NCI-H524 (cell line): ENCODE results near the gene TMEM244.
A peak's percentile ranks its signal among the peaks of the same experiment; 100 is the strongest.
"Not testable (repeated sequence)": the region's sequence is repeated elsewhere in the genome, so short reads cannot be mapped to it uniquely, and the experiment has no call there.

Experiments used
- DNase-seq, 2 experiments: peaks; one replicate each; lab custom pipeline; 2025; lab: John Stamatoyannopoulos, UW

TMEM244 gene

GRCh38 chr6:129860908-129861665 lies at the start of gene TMEM244:
TSS of gene TMEM244 (minus strand) at chr6:129861315. CDS start at chr6:129861188, 127 bp downstream.
- DNase-seq: peak; percentile 97 to 99

- no peak for DNase-seq
Observed at GRCh38 chr6:129908858-129909257, 47.7 kb upstream of the TMEM244 start.

GRCh38 chr6:129908356-129908755 lies 47.2 kb upstream of the TMEM244 start:
- no peak for DNase-seq

GRCh38 chr6:129906515-129907077 lies 45.5 kb upstream of the TMEM244 start:
- no peak for DNase-seq

DNA sequence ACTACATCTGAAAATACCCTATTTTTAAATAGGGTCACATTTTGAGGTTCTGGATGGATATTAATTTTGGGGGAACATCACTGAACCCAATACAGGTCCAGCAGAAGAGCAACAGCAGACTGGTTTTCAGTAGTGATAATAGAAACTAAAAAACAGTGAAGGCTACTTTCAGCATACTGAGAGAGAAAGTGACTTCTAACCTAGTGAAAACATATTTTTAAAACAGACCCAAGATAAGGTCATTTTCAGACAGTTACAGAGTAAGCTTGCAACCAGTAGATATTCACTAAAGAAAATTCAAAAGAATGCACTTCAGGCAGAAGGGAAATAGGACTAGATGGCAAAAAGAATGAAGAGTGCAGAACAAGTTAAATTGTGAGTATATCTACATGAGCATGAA lies 42.0 kb upstream of the TMEM244 start:
- DNase-seq: no peak

- DNase-seq: no peak
Observed at GRCh38 chr6:129902681-129903080, 41.6 kb upstream of the TMEM244 start.

- DNase-seq: no peak
Observed at GRCh38 chr6:129901910-129902309, 40.8 kb upstream of the TMEM244 start.

DNA sequence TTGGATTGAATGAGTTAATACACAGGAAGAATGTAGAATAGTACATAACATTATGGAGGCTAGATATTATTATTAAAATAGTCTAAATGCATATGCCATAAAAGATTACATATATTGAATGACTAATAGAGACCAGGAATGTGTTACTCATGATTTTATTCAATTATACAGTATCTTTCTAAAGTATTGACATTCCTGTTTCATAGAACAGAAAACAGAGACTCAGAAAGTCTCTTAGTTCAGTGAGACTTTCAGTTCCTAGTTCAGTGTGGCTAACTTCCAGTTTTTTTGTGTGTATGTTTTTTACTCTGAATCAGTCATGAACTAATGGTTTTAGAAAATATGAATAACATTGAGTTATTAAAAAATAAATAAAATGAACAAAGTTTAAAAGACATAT lies 34.6 kb upstream of the TMEM244 start:
- DNase-seq: no peak

- no peak for DNase-seq
Observed at GRCh38 chr6:129894921-129895320, 33.8 kb upstream of the TMEM244 start.

- DNase-seq: peak in 1 of 2 experiments; percentile 20
Observed at GRCh38 chr6:129893640-129894039, 32.5 kb upstream of the TMEM244 start.

DNA sequence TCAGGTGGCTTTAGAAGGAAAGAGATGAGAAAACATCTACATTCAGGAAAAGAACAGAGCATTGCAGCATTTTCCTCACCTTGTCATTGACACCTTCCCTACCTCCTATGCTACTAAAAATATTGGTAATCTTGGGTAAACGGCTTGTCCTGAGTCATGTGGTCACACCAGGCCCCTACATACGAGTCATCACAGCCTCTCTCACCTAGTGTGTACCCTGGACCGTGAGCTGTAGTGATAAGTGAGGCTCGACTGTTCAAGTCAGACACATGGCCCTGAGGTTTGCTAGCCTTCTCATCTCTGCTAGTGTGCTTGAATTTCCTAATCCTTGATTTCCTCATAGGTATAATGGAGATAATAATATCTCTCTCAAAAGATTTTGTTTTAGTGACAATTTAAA lies 29.6 kb upstream of the TMEM244 start:
- no peak for DNase-seq

DNA sequence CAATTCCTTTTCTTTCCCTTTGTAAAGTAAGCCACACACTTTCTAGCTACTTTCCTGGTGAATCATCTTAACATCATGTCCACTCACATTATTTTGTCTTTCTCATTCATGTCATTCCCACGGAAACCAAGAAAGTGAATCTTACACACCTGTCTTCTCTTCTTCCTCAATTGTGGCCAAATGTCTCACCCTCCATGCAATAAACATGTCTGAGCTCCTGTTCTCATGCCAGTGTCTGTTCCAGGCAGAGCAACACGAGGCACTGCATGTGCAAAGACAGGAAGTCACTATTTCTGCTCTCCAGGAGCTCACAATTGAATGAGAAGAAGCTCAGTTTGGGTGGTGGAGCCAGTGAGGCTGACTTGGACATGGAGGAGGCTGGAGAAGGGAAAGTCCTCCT lies 29.0 kb upstream of the TMEM244 start:
- no peak for DNase-seq

DNA sequence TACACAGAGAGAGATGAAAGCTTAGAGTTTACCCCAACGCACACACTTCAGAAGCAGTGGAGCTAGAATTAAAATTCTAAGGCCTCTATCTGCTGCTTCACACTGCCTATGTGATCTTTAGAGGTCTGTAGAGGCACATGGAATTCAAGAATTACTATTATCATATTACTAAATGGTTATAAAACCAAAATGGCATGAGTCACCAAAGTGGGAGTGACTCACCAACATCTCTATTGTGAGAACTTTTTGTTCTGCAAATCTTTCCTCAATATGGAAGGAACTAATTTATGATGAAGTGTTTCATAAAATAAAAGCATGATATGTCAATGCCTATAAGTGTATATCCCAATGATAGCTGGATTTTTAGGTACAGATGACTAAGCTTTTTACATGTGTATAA lies 28.5 kb upstream of the TMEM244 start:
- DNase-seq: no peak

DNA sequence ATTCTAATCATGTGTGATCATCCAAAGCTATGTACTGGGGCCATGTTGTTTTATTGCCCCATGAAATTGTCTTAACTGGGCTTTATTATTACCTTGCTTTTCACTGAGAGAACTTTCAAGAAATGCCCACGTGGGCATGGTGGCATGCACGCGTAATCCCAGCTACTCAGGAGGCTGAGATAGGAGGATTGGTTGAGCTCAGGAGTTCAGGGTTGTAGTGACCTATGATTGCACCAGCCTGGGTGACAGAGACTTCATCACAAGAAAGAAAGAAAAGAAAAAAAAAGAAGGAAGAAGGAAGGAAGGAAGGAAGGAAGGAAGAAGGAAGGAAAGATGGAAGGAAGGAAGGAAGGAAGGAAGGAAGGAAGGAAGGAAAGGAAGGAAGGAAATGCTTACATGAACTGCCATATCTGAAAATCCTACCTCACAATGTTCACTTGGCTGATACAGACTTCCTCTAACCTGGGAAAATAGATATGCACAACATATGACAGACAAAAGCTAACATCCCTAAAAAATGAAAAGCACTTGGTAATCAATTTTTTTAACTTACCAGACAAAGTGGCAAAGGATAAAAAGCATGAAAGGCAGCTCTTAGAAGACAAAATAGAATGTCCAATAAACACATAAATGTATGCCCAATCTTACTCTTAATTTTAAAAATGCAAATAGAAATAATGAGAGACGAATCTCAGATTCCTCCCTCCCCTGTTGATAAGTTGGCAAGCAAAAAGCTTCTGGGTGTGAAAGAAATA lies 25.5 kb upstream of the TMEM244 start:
- no peak for DNase-seq

- DNase-seq: no peak
Observed at GRCh38 chr6:129884211-129884610, 23.1 kb upstream of the TMEM244 start.

DNA sequence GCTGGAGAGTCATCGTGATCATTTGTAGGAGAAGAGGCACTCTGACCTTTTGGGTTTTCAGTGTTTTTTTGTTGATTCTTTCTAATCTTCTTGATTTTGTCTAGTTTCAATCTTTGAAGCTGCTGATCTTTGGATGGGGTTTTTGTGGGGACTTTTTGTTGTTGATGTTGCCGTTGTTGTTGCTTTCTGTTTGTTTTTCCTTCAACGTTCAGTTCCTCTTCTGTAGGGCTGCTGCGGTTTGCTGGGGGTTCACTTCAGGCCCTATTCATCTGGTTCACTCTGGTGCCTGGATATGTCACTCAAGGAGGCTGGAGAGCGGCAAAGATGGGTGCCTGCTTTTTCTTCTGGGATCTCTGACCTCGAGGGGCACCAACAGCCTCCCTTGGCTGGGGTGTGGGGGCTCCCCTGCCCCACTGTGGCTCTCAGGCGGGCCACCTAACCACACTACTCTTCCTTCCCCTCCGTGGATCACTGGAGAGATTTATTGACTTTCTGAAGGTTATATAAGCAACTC lies 21.5 kb upstream of the TMEM244 start:
- DNase-seq: no peak

GRCh38 chr6:129877894-129878293 lies 16.8 kb upstream of the TMEM244 start:
- DNase-seq: not testable (repeated sequence)

DNA sequence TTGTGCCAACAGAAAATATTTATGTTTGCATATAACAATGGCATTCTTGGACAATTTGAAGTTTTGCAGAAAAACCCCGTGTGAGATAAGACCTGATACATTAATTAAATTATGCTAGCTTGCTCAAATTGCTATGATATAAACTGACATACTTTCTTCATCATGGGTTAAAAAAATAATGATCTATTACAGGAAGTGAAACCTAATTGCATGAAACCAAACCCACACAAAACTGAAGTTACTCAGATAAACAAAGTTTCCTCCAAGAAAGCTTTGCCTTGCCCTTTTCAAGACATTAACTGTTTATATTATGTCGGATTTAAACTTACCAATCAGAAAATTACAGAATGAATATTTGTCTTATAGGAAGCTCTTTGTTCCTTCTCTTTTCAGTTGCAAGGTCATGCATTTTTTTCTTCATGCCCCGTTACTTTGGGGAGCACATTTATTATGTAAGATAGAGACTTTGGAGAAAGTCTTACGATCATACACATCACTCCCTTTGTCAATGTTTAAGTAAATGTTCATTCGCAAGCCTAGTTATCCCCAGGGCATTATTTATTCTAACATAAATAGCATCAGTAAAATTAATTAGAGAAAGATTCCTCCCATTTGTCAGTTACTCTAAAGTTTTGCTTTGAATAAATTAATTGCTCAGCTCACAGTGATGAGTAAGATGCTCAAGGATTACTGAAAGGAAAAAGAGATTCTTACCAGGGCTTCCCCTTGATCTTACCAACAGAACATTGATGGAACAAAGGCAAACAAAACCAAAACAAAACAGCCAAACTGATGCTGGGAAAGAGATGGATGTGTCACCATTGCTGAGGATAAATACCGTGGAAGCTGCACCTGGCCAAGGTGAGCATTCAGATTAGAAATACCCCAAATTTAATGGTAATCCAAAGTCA lies 14.8 kb upstream of the TMEM244 start:
- no peak for DNase-seq

DNA sequence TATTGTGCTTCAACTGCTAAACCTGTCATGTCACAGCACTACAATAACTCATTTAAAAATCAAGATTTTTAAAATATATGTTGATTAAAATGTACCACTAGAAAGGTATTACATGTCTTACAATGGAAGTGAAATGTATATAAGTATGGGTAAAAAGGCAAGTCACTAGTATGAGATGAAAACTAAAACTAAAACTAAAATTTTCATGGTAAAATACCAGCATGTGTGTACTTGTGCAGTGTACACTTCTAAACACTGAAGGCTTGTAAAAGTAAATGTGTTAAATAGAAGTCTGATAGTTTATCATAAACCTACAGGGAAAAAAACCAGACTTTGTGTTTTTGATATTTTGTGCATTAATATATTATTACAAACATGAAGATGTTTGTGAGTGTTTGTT lies 13.7 kb upstream of the TMEM244 start:
- no peak for DNase-seq

- no peak for DNase-seq
Observed at GRCh38 chr6:129872586-129872985, 11.5 kb upstream of the TMEM244 start.

GRCh38 chr6:129871221-129871620 lies 10.1 kb upstream of the TMEM244 start:
- no peak for DNase-seq

DNA sequence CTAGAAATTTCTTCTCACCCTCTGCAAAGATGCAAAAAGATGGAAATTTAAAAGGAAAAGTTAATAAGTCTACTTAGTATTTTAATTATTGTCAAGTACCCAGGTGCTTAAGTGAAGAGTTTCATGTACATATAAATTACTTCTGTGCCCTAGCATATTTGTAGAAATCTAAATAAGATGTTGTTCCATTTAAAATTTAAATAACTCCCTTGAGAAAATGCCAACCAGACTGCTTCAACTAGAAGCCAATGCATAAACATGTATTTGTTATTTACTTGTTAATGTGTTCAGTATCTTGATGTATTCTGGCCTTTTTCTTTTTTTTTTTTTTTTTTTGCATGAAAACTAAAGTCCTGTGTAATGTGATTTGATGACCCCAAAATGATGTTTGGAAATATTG lies 6.3 kb upstream of the TMEM244 start:
- no peak for DNase-seq
